ENCODE measurements around the gene INTS15.

Gene INTS15

GRCh38 chr7:6642861-6643640 lies 53.2 kb downstream of the INTS15 start:
- no peak for DNase-seq (ENCODE audit: low spot score)

- no peak for DNase-seq (ENCODE audit: low spot score)
Measured at GRCh38 chr7:6643915-6644625, 54.2 kb downstream of the INTS15 start.

- DNase-seq (ENCODE audit: low spot score) = no peak
Measured at GRCh38 chr7:6644728-6645127, 54.9 kb downstream of the INTS15 start.

- no peak for DNase-seq (ENCODE audit: low spot score)
Measured at GRCh38 chr7:6646465-6646864, 56.6 kb downstream of the INTS15 start.

GRCh38 chr7:6647080-6647479 lies 57.3 kb downstream of the INTS15 start:
- DNase-seq (ENCODE audit: low spot score) = no peak

GRCh38 chr7:6647541-6647940 lies 57.7 kb downstream of the INTS15 start:
- DNase-seq (ENCODE audit: low spot score) = no peak

- DNase-seq (ENCODE audit: low spot score) = no peak
Measured at GRCh38 chr7:6648066-6648814, 58.4 kb downstream of the INTS15 start.

GRCh38 chr7:6648815-6649104 lies 58.9 kb downstream of the INTS15 start:
- no peak for DNase-seq (ENCODE audit: low spot score)

GRCh38 chr7:6649241-6649961 lies 59.6 kb downstream of the INTS15 start:
- no peak for DNase-seq (ENCODE audit: low spot score)

GRCh38 chr7:6650086-6650485 lies 60.3 kb downstream of the INTS15 start:
- DNase-seq (ENCODE audit: low spot score) = no peak

- DNase-seq (ENCODE audit: low spot score) = no peak
Measured at GRCh38 chr7:6650521-6651011, 60.7 kb downstream of the INTS15 start.

GRCh38 chr7:6651851-6652445 lies 62.1 kb downstream of the INTS15 start:
- DNase-seq (ENCODE audit: low spot score) = no peak

- no peak for DNase-seq (ENCODE audit: low spot score)
Measured at GRCh38 chr7:6652446-6653011, 62.7 kb downstream of the INTS15 start.

GRCh38 chr7:6653071-6654003 lies 63.5 kb downstream of the INTS15 start:
- no peak for DNase-seq (ENCODE audit: low spot score)

GRCh38 chr7:6654113-6654841 lies 64.5 kb downstream of the INTS15 start:
- DNase-seq (ENCODE audit: low spot score) = no peak

GRCh38 chr7:6654842-6655610 lies 65.2 kb downstream of the INTS15 start:
- no peak for DNase-seq (ENCODE audit: low spot score)

GRCh38 chr7:6655636-6656385 lies 66.0 kb downstream of the INTS15 start:
- DNase-seq (ENCODE audit: low spot score) = no peak

- DNase-seq (ENCODE audit: low spot score) = no peak
Measured at GRCh38 chr7:6656413-6656812, 66.6 kb downstream of the INTS15 start.

All from SW480 (cell line).